ENCODE results near the gene SGCE. TPM values are rescaled to one million over a fixed set of nuclear protein-coding genes. Genes with fewer than 3 reads are reported as not detected.
"Not testable (repeated sequence)": the region's sequence is repeated elsewhere in the genome, so short reads cannot be mapped to it uniquely, and the experiment has no call there.

Gene SGCE
- 1 to 10 TPM in 1 of 2 experiments, under 1 TPM in 1; 0.39 to 1.1 TPM for total RNA-seq

- ATAC-seq, result no peak
- H3K27ac Mint-ChIP-seq, result peak within 1 kb of the TSS; percentile 5
Observed at GRCh38 chr7:94655848-94656657, at the start of gene SGCE. TSS of gene SGCE (minus strand) at chr7:94656133. CDS start at chr7:94656098, 35 bp downstream.

GRCh38 chr7:94705155-94706021, 49.5 kb upstream of the SGCE start:
- H3K36me3 Mint-ChIP-seq (ENCODE audit: low read depth); H3K9me3 Mint-ChIP-seq (ENCODE audit: low read depth); H3K4me1 Mint-ChIP-seq; CTCF ChIA-PET; DNase-seq; H3K4me3 Mint-ChIP-seq; ATAC-seq; intact Hi-C loops (cut with DNase I, micrococcal nuclease); H3K27ac Mint-ChIP-seq; H3K27me3 Mint-ChIP-seq; POLR2A ChIA-PET: not testable (repeated sequence)

More at GRCh38 chr7:94655848-94656657, at the start of gene SGCE:
- H3K4me1 Mint-ChIP-seq, result peaks cover 20% of the 10 kb centered on the region
- peak; percentile 77 for DNase-seq
- intact Hi-C loops (cut with DNase I, micrococcal nuclease), result loop anchor here (2.0 to 10.0 kb wide), 4 partner anchors 207 to 1821 kb away; partner anchors contain the start of gene CDK6 (in 1 of the 2)
- H3K4me3 Mint-ChIP-seq, result peak within 1 kb of the TSS; percentile 67
- H3K36me3 Mint-ChIP-seq (ENCODE audit: low read depth), result no peaks in the 10 kb centered on the region
- H3K9me3 Mint-ChIP-seq (ENCODE audit: low read depth), result no peaks in the 10 kb centered on the region
- POLR2A ChIA-PET, result no interaction called here
- CTCF ChIA-PET, result interaction anchor here (0.9 to 1.5 kb wide), 6 partner anchors 10 to 207 kb away, joined by 3 to 13 read pairs (median 4); no protein-coding TSS in a partner anchor
- H3K27me3 Mint-ChIP-seq, result peaks cover 32% of the 10 kb centered on the region

GRCh38 chr7:94701555-94701973, 45.6 kb upstream of the SGCE start:
- intact Hi-C loops (cut with DNase I, micrococcal nuclease), result no loop called here
- DNase-seq (no peak), ATAC-seq (no peak)
- H3K27me3 Mint-ChIP-seq, result peaks cover 6% of the 10 kb centered on the region
- no peak overlapping the region for H3K27ac Mint-ChIP-seq
- no peaks in the 10 kb centered on the region for H3K36me3 Mint-ChIP-seq (ENCODE audit: low read depth)
- no peaks in the 10 kb centered on the region for H3K4me1 Mint-ChIP-seq
- CTCF ChIA-PET, result no interaction called here
- H3K9me3 Mint-ChIP-seq (ENCODE audit: low read depth), result no peaks in the 10 kb centered on the region
- H3K4me3 Mint-ChIP-seq, result no peak overlapping the region
- POLR2A ChIA-PET, result interaction anchor here (0.7 kb wide), 1 partner anchor 38 kb away, joined by 5 read pairs; no protein-coding TSS in a partner anchor

- intact Hi-C loops (cut with DNase I, micrococcal nuclease), result no loop called here
- CTCF ChIA-PET, result no interaction called here
- no peaks in the 10 kb centered on the region for H3K4me1 Mint-ChIP-seq
- no peaks in the 10 kb centered on the region for H3K36me3 Mint-ChIP-seq (ENCODE audit: low read depth)
- H3K9me3 Mint-ChIP-seq (ENCODE audit: low read depth), result no peaks in the 10 kb centered on the region
- no peak overlapping the region for H3K27ac Mint-ChIP-seq
- peaks cover 4% of the 10 kb centered on the region for H3K27me3 Mint-ChIP-seq
- no peak for DNase-seq
- no peak overlapping the region for H3K4me3 Mint-ChIP-seq
- no peak for ATAC-seq
- POLR2A ChIA-PET, result interaction anchor here (0.7 kb wide), 1 partner anchor 39 kb away, joined by 5 read pairs; no protein-coding TSS in a partner anchor
Observed at GRCh38 chr7:94700926-94701554, 45.1 kb upstream of the SGCE start.

- ATAC-seq (no peak), DNase-seq (no peak)
- Mint-ChIP-seq H3K27me3 (peaks cover 4% of the 10 kb centered on the region), H3K27ac (no peak overlapping the region), H3K9me3 (ENCODE audit: low read depth) (no peaks in the 10 kb centered on the region), H3K36me3 (ENCODE audit: low read depth) (no peaks in the 10 kb centered on the region), H3K4me1 (no peaks in the 10 kb centered on the region), H3K4me3 (no peak overlapping the region)
- intact Hi-C loops (cut with DNase I, micrococcal nuclease), result no loop called here
- CTCF ChIA-PET, result no interaction called here
- POLR2A ChIA-PET, result no interaction called here
Observed at GRCh38 chr7:94698275-94698674, 42.3 kb upstream of the SGCE start.

- no peaks in the 10 kb centered on the region for H3K36me3 Mint-ChIP-seq (ENCODE audit: low read depth)
- ChIA-PET CTCF (interaction anchor here (0.6 kb wide), 1 partner anchor 12 kb away, joined by 3 read pairs; no protein-coding TSS in a partner anchor), POLR2A (no interaction called here)
- no peak overlapping the region for H3K27ac Mint-ChIP-seq
- intact Hi-C loops (cut with DNase I, micrococcal nuclease), result no loop called here
- DNase-seq (no peak), ATAC-seq (no peak)
- H3K4me3 Mint-ChIP-seq, result no peak overlapping the region
- peaks cover 4% of the 10 kb centered on the region for H3K27me3 Mint-ChIP-seq
- H3K9me3 Mint-ChIP-seq (ENCODE audit: low read depth), result no peaks in the 10 kb centered on the region
- no peaks in the 10 kb centered on the region for H3K4me1 Mint-ChIP-seq
Observed at GRCh38 chr7:94697035-94697974, 41.4 kb upstream of the SGCE start.

- Mint-ChIP-seq H3K4me1 (no peaks in the 10 kb centered on the region), H3K27ac (no peak overlapping the region), H3K36me3 (ENCODE audit: low read depth) (no peaks in the 10 kb centered on the region), H3K9me3 (ENCODE audit: low read depth) (no peaks in the 10 kb centered on the region), H3K27me3 (peaks cover 8% of the 10 kb centered on the region), H3K4me3 (no peak overlapping the region)
- intact Hi-C loops (cut with DNase I, micrococcal nuclease), result no loop called here
- DNase-seq (no peak), ATAC-seq (no peak)
- CTCF ChIA-PET, result no interaction called here
- POLR2A ChIA-PET, result no interaction called here
Observed at GRCh38 chr7:94687810-94688209, 31.9 kb upstream of the SGCE start.

- intact Hi-C loops (cut with DNase I, micrococcal nuclease), result no loop called here
Observed at GRCh38 chr7:94687076-94687475, 31.1 kb upstream of the SGCE start.

GRCh38 chr7:94683066-94683465, 27.1 kb upstream of the SGCE start:
- Mint-ChIP-seq H3K4me3 (no peak overlapping the region), H3K36me3 (ENCODE audit: low read depth) (no peaks in the 10 kb centered on the region), H3K4me1 (no peaks in the 10 kb centered on the region), H3K9me3 (ENCODE audit: low read depth) (no peaks in the 10 kb centered on the region), H3K27me3 (peaks cover 8% of the 10 kb centered on the region), H3K27ac (no peak overlapping the region)
- intact Hi-C loops (cut with DNase I, micrococcal nuclease), result no loop called here
- CTCF ChIA-PET, result no interaction called here
- ATAC-seq, result no peak
- POLR2A ChIA-PET, result no interaction called here
- no peak for DNase-seq

More at GRCh38 chr7:94687076-94687475, 31.1 kb upstream of the SGCE start:
- Mint-ChIP-seq H3K4me1 (no peaks in the 10 kb centered on the region), H3K27ac (no peak overlapping the region), H3K36me3 (ENCODE audit: low read depth) (no peaks in the 10 kb centered on the region), H3K4me3 (no peak overlapping the region), H3K9me3 (ENCODE audit: low read depth) (no peaks in the 10 kb centered on the region), H3K27me3 (peaks cover 8% of the 10 kb centered on the region)
- no peak for ATAC-seq
- no peak for DNase-seq
- CTCF ChIA-PET, result no interaction called here
- POLR2A ChIA-PET, result no interaction called here

GRCh38 chr7:94679358-94679757, 23.4 kb upstream of the SGCE start:
- CTCF ChIA-PET, result no interaction called here
- POLR2A ChIA-PET, result no interaction called here
- H3K27me3 Mint-ChIP-seq, result peaks cover 4% of the 10 kb centered on the region

GRCh38 chr7:94676431-94676830, 20.5 kb upstream of the SGCE start:
- H3K27ac Mint-ChIP-seq, result no peak overlapping the region
- DNase-seq (no peak), ATAC-seq (no peak)
- peaks cover 4% of the 10 kb centered on the region for H3K27me3 Mint-ChIP-seq
- H3K4me1 Mint-ChIP-seq, result no peaks in the 10 kb centered on the region
- ChIA-PET CTCF (no interaction called here), POLR2A (no interaction called here)
- no peaks in the 10 kb centered on the region for H3K9me3 Mint-ChIP-seq (ENCODE audit: low read depth)
- intact Hi-C loops (cut with DNase I, micrococcal nuclease), result no loop called here
- H3K36me3 Mint-ChIP-seq (ENCODE audit: low read depth), result no peaks in the 10 kb centered on the region
- H3K4me3 Mint-ChIP-seq, result no peak overlapping the region

More at GRCh38 chr7:94679358-94679757, 23.4 kb upstream of the SGCE start:
- Mint-ChIP-seq H3K4me3 (no peak overlapping the region), H3K27ac (no peak overlapping the region), H3K9me3 (ENCODE audit: low read depth) (no peaks in the 10 kb centered on the region), H3K4me1 (no peaks in the 10 kb centered on the region), H3K36me3 (ENCODE audit: low read depth) (no peaks in the 10 kb centered on the region)
- intact Hi-C loops (cut with DNase I, micrococcal nuclease), result no loop called here
- no peak for ATAC-seq
- DNase-seq, result no peak

Data from activated CD4-positive, alpha-beta T cell treated with anti-CD3 and anti-CD28 coated beads for 36 hours (primary cell).